NCI-H510A (cell line): ENCODE data around the gene DDX23.

Experiments
- DNase-seq: peaks from one replicate; lab custom pipeline; 2025; lab: John Stamatoyannopoulos, UW

DDX23 gene

DNA sequence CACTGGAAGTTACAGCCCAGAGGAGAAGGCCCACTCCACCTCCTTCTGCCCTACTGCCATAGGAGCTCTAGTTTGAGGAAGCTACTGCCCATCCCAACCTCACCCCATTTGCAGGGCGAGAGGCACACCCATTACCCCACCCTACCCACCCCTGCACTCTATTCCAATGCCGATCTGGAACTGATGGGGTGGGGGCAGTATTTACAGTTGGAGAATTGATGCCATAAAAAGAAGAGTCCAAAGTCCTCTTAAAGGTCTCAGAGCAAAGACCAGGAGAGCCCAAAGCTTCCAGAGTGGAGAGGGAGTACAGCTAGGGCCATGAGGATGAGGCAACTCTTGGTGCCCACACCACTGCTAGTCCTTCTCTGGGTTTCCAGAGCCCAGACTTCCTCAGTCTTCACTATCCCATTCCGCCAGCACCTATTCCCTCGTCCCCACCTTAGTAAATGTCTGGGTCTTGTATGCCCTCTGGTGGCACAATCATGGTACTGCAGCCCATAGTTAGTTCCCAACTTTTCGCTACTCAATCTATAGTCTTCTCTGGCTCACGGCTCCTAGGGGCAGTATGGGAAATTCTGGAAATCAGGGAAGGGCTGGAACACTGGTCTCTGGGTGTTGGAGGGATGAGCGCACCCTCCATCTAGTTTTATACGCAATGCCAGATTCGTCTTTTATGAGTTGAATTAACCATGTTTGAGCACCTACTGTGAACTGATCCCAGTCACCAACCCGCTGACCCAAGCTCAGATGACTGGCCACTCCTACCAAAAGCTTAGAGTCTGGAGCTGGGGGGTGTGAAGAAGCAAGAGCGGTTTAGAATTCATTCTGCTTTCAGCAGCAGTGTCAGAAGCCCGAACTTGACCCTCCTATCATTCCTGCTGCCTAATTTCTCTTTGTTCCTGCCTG is 56.2 kb downstream of the DDX23 start:
- DNase-seq: peak; percentile 43

DNA sequence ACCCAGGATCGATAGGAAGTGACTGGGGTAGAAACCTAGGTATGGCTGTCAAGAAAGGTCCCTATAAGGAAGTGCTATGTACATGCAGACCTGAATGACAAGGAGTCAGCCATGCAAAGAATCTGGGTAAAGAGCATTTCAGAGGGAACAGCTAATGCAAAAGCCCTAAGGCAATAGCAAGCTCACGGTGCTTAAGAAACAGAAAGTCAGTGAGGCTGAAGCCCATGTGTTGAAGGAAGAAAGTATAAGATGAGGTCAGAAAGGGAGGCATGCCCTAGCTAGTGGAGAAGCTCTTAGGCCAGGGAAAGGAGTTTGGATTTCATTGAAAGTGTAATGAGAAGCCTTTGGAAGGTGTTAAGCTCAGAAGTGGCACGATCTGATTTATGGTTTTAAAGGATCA is 57.1 kb downstream of the DDX23 start:
- no peak for DNase-seq

DNA sequence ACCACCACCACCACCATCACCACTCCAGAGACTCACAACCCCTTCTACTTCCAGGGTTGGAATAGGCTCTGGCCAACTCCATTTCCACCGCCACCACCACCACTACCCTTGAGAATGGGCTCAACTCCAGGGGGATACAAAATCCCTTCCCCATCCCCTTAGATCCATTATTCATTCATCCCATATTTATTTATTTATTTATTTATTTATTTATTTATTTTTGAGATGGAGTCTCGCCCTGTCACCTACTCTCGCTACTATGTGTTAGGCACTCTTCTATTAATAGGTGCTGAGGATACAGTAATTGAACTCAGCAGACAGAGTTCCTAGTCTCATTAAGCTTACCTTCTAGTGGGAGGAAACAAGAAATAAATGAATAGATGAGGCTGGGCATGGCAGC is 58.3 kb downstream of the DDX23 start:
- DNase-seq: no peak

DNA sequence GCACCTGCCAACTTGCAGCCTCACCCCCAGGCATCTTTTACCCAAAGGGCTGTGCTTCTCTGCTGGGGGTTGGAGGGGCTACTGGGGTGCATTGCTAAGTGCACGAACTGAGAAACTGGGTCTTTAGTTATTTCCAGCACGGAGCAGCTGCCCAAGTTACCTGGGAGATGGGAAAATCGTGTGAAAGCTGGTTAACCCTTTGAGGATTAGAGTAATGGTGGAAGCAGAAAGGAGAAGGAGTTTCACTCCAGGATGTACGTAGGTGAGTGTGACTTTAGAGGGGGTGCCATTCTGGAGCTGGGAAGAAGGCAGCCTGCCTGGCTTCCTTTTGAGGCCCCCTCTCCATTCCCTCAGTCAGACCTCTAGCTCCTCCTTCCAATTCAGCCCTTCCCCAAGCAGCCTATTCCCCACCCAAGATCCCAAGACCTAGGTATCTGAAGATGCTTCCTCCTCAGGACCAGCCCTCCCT is 62.1 kb downstream of the DDX23 start:
- no peak for DNase-seq

DNA sequence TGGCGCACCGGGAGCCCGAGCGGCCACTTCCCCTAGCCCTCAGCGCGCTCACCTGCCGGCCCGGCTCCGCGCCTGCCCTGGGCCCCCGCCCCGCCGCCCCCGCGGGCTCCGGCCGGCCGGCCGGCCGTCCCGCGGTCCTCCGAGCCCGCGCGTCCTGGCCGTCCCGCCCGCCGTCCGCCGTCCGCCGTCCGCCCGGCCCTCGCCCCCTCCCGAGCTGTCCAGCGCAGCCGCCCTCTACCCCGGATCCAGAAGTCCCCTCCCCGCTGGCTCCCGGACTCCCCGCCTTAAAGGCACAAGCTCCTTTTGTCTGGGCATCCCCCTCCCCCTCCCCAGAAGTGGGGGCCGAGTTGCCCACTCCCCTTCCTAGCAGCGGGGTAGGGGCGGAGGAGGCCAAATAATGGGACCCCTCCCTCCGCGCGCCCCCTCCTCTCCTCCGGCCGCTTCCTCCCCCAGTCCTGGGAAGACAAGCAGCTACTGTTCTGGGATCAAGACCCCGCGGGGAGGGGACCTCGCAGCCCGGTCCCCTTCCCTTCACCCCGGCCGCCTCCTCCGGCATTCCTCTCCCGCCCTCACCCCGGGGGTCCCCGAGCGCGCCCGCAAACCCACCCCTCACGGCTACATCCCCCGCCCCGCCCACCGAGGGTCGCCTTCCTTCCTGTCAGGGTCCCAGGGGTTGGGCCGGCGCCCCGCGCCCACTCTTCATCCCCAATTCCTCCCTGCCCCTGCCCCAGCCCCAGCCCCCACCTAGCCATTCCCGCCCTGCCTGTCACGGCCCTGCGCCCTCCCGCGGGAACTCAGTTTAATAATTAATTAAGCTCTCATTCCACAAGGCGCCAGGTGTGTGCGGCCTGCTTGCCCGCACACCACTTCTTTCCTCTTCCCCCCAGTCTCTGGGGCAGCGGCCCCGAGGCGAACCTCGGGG is 62.8 kb downstream of the DDX23 start, which contains the start of gene ADCY6:
ADCY6 (minus strand) TSS at position 236 of the 922 bp plus-strand sequence. CDS start 5,655 bp downstream, outside the sequence.
- DNase-seq: peak; percentile 35

DNA sequence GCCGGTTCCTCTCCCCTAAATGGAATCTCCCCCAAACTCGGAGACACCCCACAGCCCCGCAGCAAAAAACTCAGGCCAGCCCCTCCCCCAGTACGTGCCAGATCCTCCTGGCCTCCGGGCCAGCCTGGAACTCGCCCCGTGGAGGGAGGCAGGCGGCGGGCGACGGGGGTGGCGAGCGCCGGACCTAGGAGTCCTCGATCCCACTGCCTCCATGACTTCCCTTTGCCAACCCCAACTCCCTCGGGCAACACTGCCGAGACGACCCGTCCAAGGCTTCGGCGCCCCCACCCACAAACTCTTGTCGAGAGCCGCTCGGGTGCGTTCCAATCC is 63.5 kb downstream of the DDX23 start:
- no peak for DNase-seq

DNA sequence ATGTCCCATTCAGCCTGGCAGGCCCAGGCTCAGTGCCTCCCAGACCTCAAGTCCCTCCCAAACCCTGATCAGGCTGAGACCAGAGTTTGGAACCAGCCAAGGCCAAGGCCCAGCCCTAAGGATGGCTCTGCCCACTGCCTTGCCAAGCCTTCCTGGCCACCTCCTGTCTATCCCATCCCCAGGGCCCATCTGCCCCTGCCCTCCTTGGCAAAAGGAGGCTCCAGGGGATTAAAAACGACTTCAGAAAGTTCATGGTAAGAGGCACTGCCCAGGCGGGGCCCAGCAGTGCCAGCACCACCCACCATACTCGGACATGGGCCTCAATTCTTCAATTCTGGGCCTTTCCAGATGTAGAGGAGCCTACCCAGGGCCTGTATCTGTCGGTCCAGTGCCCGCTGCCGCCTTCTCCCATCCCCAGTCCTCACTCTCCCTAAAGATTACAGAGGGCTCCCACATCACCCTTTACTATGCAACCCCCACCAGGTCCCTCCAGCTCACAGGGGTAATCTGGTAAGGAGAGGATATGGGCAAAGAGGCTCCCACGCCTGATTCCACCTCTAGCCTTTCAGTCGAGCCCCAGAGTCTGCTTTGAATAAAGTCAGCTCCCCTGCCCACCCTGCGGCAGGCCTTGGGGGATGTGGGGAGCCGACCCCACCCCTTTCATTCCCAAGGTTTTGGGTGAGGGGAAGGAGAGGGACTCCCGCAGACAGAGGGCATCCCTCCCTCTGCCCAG is 64.0 kb downstream of the DDX23 start:
- DNase-seq: no peak

DNA sequence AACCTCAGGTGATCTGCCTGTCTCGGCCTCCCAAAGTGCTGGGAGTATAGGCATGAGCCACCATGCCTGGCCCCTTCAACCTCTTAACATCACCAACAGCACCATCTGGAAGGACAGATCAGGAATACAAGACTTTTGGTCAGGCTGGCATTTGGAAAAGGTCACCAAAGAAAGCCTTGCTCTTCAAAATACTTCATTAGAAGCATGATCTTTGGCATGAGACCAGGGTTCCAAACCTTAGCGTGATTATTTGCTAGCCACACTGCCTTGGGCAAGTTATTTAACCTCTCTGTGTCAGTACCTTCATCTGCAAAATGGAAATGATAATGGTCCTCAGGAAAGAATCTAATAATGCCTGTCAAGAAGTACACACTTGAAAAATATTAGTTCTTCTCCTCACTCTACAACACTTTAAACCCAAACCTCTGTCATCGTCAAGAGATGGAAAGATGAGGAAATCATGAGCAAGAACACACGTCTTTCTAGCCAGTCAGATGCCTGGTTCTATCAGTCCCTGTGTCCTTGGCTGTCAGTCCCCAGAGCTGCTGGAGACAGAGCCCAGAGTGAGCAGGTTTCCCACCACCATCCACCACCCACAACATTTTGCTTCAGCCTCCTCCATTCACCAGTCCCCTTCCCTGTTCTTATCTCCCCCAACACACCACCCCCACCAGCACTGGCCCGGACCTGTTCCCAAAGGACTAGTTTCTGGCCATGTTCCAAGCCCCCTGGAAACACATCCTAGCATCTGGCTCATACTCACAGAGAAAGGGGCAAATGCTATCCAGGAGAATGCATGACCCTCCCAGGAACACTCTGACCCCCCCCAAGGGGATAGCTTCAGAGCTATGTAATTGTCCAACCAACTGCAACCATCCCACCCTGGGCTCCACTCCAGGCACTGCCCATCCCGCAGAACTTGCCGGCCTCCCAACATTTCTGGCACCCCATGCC is 65.1 kb downstream of the DDX23 start:
- no peak for DNase-seq

DNA sequence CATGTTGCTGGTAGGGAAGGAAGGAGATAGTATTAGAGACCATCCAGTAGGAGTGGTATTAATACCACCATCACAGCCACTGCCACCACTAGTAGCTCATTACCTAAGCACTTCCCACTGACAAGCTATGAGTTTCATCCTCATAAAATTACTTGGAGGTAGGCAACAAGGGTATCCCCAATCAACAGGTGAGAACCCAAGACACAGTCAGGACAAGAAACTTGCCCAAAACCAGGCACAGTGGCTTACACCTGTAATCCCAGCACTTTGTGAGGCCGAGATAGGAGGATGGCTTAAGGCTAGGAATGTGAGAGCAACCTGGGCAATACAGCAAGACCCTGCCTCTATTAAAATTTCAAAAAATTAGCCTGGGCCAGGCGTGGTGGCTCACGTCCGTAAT is 68.5 kb downstream of the DDX23 start:
- DNase-seq: no peak

DNA sequence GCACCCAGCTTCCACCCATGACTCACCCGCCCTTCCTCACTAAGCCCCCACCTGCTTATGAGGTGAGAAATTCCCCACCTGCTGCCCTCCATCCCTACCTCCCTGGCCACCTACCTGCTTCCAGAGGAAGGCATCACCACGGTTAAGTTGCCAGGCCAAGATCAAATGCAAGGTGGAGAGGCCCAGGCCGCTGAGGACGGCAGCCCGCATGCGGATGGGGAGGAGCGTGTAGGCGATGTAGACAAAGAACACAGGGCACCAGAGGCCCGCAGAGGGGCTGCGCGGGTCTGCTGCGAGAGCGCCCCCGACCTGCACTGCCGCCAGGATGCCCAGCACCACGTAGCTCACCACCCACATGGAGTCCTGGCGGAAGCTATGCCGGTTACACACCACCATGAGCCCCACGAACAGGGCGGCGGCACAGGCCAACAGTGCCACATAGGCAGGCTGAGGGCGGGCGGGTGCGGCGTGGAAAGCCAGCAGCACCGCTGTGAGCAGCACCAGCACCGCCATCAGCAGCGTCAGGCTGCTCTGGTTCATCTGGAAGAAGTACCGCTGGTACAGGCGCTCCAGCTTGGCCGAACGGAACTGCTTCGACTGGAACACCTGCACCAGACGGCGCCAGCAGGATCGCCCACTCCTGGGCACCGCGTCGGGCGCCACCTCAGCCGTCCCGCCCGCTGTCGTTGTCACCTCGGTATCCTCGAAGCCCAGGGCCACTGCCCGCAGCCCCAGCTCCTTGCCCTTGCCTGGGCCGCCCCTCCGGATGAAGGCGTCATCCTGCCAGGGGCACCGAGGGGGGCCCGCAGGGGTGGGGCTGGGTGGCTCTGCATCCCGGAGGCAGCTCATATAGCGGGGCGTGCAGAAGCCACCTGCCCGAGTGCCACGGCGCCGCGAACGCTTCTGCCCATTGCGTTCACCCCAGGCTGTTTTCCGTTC is 69.2 kb downstream of the DDX23 start:
- DNase-seq: no peak

DNA sequence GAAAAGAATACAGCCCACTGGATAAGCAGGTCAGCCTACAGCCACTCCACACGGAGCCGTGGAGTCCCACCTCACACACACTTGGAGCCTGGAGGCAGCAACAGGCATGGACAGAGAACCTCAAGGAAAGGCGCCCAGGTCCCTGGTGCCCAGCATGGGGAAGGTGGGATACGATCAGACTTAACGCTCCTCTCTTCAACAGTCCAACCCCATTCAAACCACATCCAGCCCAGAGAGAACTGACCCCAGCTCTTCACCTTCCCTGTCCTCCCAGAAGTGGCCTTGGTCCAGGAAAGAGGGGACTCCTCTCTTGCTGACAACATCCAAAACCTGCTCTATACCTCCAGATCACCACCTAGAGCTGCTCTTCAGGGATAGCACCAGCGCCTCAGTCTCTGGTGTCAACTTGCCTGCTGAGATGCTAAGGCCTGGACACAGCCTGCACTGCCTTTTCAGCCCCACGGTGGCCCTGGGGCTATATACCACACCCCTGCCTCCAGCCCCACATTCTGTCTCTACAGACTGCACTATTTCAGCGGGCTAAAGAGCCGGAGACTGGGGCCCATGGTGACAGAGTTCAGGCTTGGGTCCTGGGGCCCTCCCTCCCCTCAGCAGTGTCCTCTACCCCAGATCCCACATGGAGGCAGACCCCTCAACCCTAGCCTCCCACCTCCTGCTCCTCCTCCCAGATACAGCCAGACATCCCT is 70.1 kb downstream of the DDX23 start:
- no peak for DNase-seq

DNA sequence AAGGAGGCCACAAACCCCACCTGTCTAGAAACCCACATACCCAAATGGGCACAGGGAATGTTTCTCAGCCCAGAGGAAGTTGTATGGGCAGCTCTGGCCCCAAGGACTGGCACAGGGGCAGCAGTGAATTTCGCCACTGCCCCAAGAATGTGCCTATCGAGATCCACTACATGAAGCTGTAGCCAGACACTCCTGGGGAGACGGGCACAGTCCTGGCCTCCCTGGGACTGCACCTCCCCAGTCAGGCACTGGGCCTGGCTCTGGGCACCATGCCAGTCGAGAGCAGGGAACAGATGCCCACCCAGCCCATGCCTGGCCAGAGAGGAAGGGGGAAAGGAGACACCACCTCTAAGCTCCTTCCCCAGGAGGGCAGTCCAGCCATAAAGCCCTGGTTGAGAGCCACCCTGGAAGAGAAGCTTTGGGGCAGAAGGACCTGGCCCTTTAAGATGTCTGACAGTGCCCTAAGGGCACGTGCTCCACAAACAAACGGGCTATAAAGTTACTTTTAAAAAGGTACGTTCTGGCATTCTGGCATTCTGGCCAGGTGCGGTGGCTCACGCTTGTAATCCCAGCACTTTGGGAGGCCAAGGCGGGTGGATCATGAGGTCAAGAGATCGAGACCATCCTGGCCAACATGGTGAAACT is 71.5 kb downstream of the DDX23 start:
- DNase-seq: no peak

DNA sequence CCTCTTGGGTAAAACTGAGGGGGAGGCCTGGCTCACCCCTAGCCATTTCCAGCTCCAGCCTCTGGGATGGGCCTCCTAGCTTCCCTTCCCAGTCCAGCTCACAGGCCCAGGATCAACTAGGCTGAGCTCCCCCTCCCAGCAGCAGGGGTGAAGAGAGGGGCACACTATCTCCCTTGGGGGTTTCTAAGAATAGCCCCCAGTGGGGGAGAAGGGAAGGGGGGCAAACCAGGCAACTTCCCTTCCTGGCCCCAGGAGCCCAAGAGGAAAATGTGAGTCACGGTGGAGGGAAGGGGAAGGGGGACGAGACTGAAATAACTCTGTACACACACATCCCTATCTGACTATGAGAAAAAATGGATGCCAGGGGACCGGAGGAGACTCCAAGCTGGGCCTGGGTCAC is 72.1 kb downstream of the DDX23 start:
- no peak for DNase-seq
